NCI-H2227 (cell line): Measurements from ENCODE around the gene IPMK.
A peak's percentile ranks its signal among the peaks of the same experiment; 100 is the strongest.

Source experiments
- DNase-seq: peaks from one replicate; lab custom pipeline; 2025; ENCODE audit not compliant: unreplicated experiment; lab: John Stamatoyannopoulos, UW

Gene IPMK

DNA sequence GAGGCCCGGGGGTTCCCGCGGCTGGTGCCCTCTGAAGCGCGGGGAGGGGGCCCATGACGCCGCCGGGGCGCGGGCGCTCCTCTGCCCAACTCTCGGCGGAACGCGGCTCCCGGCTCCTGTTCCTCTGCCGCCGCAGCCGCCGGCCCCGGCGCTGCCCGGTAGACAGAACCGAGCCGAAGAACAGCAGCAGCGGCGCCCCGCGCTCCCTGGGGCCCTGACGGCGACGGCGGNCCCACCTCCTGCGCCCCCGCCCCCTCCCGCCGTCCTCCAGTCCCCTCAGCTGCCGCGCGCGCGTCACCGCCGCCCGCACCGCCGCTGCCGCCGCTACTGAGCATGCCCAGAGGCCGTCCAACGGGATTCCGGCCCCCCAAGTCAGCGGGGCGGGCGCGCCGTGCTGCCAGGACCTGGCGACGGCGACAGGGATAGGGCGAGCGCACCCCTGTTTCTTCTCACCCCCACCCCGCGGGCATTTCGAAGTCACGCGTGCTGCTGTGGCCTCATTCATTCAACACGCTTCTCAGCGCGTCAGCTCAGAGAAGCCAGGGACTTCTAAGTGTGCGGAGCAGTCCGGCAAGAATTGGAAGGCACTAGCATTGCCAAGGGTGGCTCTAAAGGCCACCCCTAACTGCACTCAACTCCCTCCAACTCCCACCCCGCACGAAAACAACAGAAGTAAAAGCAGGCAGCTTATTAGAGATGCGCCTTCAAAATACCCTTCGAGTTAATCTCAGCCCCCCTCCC, at the start of gene IPMK:
IPMK (minus strand) TSS at position 182 of the 741 bp plus-strand sequence. CDS start 283 bp downstream, outside the sequence.
- peak; percentile 89 for DNase-seq

DNA sequence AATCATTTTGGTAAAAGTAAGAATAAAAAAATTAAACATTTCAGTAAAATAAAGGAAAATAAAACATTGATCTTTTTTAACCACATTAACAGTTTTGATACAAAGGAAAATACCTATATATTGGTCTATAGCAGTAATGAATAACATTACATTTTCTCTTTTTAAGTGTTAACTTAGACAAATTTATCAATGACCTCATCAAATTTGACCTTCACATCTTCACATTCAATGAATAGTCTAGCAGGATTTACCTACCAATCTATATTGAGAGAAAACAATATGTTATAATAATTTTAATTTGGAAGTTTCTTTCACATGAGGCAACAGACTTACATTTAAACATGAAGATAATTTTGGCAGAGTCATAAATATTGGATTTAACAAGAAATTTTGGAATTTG, 49.2 kb upstream of the IPMK start:
- no peak for DNase-seq

- no peak for DNase-seq
These were observed 43.3 kb upstream of the IPMK start for GRCh38 chr10:58311026-58311425.

DNA sequence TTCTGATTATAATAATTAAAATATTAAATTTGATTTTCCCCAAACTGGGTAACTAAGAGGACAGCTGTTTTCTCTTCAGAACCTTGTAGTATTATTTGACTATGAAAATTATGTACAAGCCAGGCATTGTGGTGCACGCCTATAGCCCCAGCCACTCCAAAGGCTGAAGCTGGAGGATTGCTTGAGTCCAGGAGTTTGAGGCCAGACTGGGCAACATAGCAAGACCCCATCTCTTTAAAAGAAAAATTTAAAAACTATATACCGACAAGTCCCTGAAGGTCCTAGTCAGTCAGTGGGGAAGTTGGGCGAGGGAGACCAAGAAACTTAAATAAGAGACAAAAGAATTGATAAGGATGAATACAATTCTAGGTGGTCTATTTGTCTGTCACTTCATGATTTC, 40.0 kb upstream of the IPMK start:
- DNase-seq, result no peak

DNA sequence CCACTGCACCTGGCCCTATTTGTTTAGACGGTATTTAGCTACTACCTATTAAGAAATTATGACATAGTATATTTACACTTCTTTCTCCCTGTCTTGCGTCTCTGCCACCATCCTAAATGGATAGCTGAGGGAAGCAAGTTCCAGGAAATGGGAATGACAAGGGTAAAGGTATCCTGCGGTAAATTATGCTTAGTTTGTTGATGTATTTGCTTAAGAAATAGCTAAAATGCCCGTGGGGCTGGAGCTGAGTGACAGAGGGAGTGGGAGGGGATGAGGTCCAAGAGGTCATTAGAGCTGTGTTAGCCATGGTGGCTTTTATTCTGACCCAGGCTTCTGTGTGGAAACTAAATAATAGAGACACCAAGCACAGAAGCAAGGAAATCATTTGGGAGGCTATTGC, 38.1 kb upstream of the IPMK start:
- DNase-seq, result no peak

DNA sequence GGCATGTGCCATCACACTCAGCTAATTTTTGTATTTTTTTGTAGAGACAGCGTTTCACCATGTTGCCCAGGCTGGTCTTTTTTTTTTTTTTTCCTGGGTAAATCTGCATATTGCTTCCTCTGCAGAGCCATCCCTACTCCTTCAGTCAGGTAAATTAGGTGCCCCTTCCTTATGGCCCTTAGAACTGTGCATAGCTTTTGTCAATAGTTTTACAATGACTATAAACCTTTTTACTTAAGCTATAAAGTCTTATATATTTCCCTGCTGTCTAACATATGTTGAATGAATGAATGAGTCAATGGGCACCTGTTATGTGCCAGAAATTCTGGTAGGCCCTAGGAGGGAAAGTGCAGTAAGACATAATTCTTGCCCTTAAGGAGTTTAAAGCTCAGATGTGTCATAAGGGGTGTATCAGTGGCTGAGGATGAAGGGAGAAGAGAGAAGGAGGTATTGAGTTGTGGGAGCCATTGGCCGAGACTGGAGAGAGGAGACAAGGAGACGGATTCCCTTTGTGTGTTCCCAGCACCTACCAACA, 36.5 kb upstream of the IPMK start:
- DNase-seq, result no peak

DNA sequence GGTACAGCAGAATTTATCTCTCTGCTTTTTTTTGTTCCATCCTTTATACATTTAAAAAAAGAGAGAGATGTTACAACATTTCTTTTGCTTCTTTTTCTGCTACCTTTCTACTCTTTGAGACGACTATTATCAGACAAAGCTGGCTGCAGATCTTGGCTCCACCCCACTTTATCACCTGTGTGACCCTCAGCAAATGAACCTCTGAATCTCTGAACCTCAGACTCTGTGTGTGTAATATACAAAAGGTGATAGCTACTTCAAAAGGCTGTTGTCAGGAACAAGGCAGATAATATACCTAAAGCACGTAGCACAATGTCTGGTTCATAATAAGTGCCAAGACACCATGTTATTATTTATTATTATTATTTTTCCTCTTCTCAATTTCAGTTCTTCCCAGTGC, 34.6 kb upstream of the IPMK start:
- DNase-seq, result no peak

DNA sequence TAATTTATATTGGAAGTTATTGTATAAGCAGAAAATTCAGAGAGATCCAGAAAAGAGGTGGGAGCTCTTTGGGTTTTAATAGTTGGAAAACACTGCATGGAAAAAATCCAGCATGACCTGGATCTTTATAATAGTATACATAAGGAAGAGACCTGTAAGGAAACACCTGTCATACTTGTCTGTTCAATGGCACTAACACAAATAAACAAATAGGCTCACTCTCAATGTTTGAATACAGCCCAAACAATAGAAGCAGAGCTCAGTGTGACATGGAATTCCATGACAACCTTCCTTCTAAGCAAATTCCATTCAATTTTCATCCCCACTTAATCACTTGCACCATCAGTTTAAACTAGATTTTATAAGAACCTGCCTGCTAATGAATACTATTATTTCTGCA, 33.0 kb upstream of the IPMK start:
- no peak for DNase-seq

DNA sequence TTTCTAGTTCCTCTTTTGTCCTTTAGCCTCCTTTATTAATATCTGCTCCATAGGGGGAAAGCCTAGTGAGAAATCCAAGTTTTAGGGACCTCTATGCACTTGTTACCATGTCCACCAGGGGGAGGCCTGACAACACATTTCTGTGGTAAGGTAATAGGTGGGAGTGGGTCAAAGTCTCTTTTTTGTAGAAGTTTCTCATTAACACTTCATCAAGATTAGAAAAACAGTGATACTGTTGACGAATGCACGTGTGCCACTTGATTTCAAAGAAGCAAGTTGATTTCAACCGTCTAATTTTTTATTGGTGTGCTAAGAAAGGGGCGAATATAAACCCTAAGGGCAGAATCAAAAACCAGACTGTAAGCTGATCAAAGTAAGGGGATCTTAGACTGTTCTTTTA, 31.9 kb upstream of the IPMK start:
- peak; percentile 55 for DNase-seq

- no peak for DNase-seq
These were observed 26.3 kb upstream of the IPMK start for GRCh38 chr10:58293989-58294388.

DNA sequence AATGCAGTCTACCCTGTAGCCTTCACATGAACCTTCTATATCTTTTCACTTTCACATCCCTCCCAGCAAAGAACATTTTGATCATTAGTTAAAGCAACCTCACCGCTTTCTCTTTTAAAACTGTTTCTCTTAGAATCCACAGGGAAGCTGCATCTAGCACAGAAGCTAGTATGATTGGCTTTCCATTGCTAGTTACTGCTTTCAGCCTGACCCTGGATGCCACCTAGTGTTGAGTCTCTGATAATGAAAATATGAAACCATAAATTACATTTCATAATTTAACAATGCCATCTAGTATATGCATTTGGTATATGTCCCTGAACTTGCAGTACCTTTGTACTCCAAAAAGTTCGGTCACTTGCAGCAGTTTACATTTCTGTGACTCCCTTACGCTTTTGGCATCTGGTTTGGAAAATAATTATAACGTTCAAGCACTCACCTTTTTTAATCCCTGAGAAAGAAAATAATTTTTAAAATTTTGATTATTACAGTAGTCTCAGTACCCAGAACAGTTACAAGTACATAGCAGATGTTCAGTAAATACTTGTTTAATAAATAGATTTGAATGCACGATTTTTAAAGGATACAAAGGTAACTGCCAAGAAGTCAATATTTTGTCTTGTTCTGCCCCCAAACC, 24.0 kb upstream of the IPMK start:
- peak; percentile 32 for DNase-seq

DNA sequence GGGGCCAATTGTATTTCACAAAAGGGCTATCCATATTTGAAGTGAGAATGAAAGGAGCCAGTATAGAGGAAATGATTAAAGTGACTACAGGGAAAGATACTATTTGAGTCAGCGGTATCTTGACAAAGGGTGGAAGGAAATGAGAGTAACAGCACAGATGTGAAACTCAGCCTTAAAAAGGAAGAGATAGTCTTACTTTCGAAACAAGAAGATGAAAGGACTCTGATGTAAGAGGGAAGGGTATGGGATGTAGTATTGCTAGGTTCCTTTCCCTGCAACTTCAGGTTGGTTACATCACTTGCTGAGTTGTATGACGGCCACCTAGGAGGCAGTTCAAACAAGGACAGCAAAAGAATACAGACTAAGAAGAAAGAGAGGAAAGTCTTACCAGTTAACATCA, 14.9 kb upstream of the IPMK start:
- DNase-seq, result no peak

DNA sequence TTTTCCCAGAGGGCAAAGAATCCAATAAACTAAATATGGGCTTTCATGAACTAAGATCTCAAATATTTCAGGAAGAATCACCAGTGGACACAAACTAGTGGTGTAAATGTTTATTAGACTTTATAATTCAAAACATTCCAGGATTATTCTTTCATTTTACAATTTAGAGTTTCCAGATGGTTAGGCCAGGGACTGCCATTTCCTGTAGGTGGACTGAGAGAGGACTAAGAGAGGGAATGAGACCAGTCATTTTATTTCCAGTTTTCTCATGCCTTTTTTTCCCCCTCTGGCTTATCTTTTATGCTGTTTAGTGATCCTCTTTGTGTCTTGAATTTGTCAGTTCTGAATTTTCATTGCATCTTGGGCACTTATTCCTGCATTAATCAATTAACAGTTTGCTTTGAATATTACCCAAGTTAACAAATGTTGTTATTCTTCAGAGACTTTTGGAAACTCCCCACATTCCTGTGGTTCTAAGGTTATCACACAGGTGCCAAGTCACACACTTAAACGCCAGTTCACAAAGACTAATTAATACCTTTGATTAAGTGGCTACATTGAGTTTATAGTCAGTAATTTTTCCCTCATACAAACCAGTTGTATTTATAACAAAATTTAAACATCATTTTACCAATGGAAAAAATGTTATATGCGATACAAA, 13.5 kb upstream of the IPMK start:
- DNase-seq, result no peak

DNA sequence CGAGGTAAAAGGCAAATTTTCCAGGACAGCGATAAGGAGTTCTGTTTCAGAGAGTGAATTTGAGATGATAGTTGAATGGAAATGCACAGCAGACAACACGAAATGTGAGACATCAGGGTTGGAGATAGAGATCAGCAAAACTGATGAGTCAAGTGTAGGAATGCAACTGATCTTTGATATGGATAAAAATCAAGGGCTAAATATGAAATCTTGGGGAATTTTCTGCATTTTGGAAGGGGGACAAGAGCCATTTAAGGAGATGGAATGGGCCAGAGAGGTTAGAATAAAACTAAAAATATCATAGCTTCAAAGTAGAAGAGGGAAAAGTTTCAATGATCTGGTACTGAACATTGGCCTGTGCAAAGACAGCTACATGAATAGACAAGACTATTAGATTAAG, 12.8 kb upstream of the IPMK start:
- no peak for DNase-seq

DNA sequence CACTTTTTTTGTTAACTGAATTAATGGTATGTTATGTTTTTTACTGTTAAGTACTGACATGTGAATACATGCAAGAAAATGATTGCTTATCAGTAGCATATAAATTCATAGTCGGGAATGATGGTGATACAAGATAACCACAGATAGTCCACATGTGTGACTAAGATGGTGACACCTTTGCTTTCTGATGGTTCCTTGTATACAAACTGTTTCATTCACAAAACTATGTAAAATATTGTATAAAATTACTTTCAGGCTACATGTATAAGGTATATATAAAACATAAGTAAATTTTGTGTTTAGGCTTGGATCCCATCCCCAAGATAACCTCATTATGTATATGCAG, 11.2 kb upstream of the IPMK start:
- no peak for DNase-seq

GRCh38 chr10:58278274-58278961, 10.7 kb upstream of the IPMK start:
- DNase-seq, result no peak

- no peak for DNase-seq
These were observed 8.2 kb upstream of the IPMK start for GRCh38 chr10:58275908-58276307.

GRCh38 chr10:58275261-58275660, 7.6 kb upstream of the IPMK start:
- DNase-seq, result no peak

GRCh38 chr10:58269782-58270290, 2.1 kb upstream of the IPMK start:
- no peak for DNase-seq

DNA sequence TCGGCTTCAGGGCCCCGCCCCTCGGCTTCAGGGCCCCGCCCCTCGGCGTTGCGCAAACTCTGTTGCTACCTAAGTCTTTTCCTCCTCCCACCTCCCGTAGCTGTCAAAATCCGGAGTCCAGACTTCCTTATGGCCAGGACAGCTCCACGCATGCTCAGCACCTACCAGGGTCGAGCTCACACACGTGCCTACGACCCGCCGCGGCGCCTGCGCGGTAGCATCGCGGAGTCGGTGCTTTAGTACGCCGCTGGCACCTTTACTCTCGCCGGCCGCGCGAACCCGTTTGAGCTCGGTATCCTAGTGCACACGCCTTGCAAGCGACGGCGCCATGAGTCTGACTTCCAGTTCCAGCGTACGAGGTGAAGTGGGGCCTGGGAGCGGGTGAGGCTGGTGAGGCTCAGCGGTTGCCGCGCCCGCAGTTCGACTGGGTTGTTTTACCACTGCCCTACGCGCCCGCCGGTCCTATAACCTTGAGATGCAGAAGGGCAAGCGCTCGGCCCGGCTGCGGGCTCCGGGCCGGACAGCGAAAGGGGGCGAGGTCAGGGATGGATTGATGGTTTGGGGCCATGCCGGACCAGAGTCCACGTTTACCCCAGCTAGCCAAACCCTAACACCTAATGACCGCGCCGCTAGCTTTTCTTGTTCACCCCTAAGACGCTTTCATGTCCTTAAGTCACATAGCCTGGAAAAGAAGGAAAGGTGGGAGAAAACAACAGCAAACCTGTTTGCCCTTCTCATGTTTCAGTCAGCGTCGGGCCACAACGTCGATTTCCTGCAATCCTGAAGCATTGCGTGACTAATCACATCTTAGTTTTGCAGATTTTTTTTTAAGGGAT, 1.5 kb upstream of the IPMK start, which contains the start of gene CISD1:
CISD1 (plus strand) TSS at position 217 of the 836 bp plus-strand sequence; CDS start at position 329, 112 bp downstream.
- peak; percentile 97 for DNase-seq
